ENCODE results near the gene RAI1.

RAI1 gene

DNA sequence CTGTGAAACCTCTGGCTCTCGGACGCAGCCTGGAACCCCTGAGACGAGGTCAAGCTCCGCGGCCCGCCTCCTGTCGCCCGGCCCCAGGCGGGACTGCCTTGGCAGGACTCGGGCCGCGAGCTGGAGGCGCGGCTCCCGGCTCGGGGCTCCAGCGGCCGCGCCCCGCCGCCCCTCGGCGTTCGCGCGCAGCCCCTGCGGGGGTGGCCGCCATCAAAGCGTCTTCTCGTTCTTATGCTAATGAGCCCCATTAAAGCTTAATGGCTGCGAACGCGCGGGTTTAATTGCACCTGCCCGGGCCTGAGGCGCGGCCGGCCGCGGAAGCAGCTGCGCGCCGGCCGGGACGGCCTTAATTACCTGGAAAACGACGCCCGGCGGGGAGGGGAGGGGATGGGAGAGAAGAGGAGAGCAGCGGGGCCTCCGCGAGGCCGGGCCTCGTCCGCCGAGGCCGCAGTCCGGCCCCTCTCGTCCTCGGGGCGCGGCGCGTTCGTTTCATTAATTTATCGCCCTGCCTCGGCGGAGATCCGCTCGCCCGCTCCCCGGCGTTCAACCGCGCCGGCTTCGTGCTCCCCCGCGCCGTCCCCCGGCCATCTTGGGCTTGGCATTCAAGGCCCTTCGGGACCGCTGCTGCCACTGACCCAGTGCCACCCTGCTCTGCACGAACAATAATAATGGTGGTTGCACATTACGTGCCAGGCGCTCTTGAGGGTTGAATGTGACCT, 19.2 kb downstream of the RAI1 start:
- no peak for DNase-seq (ENCODE audit: low read depth)

DNA sequence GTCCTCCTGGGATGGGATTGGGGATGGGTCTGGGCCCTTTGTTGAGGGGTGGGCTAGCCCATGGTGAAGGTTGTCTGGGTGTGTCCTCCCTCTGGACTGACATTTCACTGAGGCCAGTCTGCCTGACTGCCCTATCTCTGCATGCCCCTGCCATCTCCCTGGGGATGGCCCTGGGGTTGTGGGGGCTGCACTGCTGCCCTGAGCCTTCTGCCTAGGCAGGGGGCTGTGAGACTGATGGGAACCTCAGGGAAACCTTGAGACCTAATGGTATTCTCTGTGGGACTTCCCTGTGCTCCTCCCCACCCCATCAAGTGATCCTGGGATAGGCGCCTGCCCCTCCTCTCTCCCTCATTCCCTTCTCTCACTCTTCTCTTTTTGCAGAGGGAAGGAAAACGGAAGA, 19.9 kb downstream of the RAI1 start:
- DNase-seq (ENCODE audit: low read depth), result no peak

DNA sequence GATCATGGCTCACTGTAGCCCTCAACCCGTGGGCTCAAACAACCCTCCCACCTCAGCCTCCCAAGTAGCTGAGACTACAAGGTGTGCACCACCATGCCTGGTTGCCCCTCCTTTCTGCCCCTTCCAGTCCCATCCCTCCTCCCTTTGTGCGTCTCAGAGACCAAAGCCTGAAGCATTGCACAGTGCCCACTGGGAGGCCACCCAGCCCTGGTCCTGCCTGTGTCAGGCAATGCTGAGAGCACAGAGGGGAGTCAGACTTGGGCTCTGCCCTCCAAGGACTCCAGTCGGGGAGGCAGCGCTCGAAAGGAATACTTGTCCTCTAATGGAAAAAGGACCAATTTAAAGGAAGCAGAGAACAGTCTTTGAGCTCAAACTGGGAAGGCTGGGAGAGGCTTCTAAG, 20.4 kb downstream of the RAI1 start:
- no peak for DNase-seq (ENCODE audit: low read depth)

DNA sequence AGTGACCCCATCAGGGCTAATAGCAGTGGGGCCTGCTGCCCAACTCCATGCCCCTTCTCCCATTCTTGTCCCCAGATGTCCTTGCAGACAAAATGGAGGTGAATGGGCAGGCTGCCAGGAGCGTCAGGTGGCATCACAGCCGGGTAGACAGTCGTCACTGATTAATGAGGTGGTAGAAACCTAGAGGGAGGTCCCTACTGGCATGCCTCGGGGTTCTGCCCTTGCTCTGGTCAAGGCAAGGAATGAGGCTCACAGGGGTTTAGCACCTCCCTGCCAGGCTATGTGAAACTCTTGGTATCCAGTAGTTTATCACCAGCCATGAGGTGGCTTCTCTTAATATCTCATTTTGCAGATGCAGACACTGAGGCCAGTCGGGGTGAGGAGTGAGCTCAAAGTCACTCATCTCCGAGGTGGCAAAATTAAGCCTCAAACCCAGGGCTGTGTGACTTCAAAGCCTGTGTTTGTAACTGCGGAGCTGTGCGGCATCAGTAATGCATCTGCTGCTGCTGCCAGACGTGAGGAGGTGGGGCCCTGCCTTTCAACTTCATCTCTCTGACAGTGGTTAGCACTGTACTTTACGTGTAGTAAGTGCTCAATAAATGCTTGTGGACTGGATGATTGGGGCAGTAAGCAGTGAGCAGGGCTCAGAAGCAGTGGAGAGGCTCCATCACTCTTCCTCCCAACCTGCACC, 21.3 kb downstream of the RAI1 start:
- no peak for DNase-seq (ENCODE audit: low read depth)

DNA sequence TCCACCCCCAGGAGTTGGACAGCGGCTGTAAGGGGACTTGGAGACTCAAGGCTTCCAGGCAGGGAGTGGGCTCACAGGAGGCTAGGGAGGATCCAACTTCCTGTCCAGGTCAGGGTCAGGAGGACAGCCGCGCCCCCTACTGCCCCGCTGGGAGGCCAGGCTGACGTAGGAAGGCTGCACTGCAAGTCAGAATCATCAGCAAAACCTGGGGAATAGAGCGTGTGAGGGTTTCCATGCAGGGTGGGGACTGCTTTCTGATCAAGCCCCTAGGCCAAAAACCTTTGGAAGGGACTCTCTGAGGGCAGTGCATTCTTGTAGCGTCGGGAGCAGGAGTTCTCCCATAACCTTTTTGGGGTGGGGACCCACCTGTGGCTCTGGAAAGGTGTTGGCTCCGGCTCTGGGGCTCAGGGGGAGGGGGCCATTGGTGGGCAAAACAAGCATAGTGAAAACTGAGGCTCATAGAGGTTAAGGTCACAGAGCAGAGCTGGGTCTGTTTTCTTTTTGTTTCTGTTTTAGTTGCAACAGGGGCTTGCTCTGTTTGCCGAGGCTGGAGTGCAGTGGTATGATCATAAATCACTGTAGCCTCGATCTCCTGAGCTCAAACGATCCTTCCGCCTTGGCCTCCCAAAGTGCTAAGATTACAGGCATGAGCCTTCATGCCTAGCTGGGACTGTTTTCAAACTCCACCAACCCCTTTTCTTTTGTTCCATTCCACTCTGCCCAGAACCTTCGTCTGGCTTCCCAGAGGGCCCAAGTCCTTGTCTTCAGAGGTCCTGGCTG, 22.1 kb downstream of the RAI1 start:
- no peak for DNase-seq (ENCODE audit: low read depth)

DNA sequence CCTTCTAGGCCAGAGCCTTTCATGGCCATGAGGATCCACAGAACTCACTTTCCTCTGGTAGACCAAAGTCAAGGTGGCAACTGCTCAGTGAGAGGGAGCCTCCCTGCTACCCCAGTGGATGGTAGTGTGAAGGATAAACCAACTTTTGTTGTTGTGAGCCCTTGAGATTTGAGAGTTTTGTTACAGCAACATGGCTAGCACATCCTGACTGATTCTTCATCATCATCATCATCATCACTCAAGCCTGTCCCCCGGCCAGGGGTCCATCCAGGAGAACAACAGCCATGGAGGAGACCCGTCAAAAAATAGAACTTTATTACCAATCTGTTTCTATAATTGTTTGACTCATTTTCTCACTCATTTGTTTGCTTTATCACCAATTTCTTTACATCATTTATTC, 23.7 kb downstream of the RAI1 start:
- no peak for DNase-seq (ENCODE audit: low read depth)

DNA sequence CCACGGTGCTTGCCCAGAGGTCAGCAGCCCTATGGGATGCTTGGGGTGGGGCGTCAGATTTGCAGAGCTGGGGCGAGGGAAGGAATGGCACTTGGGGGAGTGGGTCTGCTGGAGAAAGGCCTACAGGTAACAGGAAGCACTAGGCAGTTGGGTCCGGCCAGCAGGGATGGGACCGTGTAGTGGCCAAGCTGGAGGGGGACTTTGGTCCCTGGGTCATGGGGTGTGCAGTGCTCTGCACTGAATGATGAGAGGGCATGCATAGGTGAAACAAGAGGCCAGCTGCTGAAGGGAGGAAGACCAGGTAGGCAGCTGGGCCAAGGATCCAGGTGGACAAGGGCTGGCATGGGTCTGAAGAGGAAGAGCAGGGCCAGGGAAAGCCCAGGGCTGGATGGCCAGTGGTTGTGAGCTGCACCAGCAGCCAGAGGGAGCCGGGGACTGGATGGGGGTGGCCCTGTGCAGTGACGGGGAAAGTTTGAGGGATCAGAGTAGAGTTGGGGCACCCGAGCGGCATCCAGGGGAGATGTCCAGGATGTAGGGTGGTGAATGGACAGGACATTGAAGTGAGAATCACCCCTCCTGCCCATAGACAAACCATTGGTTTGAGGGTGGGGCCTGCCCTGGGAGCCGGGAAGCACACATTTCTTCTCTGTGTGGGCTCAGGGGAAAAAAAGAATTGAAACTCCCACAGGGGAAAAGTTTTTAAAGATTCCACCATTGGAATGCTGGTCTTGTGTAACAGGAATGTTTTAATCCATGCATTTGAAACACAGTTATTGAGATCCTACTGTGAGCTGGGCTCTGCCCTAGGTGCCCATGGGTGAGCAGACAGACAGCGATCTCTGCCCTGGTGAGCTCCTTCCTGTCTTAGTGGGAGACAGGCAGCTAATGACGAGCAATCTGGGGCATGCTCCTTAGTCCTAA, 25.1 kb downstream of the RAI1 start:
- no peak for DNase-seq (ENCODE audit: low read depth)

DNA sequence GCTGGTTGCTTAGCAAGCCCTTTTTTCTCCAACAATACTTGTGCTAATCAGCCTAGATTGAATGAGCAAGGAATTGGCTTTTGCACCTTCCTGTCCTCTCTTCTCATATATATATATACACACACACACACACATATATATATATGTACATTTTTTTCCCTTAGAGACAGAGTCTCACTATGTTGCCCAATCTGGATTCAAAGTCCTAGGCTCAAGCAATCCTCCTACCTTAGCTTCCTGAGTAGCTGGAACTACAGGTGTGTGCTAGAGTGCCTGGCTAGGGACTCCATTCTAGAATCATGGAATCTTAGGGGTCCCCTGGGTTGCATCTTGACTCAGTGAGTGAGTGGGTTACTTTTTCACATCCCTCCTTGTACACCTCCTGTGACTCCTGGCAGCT, 27.0 kb downstream of the RAI1 start:
- no peak for DNase-seq (ENCODE audit: low read depth)

DNA sequence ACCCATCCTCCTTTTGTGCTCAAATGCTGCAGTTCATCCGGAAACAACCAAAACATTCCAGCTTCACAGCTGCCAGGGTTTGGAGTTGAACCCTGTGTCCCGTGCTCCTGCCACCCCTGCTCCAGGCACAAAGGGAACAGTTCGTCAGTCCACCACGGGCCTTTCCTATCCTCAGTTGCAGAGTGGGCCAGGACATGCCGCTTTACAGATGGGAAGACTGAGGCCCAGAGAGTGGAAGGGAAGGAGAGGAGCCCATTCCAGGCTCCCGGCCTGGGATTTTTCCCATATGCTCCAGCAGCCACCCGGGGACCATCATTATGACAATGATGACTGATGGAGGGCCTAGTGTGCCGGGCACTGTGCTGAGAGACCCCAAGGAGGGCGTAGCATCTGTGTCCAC, 27.6 kb downstream of the RAI1 start:
- DNase-seq (ENCODE audit: low read depth), result no peak

DNA sequence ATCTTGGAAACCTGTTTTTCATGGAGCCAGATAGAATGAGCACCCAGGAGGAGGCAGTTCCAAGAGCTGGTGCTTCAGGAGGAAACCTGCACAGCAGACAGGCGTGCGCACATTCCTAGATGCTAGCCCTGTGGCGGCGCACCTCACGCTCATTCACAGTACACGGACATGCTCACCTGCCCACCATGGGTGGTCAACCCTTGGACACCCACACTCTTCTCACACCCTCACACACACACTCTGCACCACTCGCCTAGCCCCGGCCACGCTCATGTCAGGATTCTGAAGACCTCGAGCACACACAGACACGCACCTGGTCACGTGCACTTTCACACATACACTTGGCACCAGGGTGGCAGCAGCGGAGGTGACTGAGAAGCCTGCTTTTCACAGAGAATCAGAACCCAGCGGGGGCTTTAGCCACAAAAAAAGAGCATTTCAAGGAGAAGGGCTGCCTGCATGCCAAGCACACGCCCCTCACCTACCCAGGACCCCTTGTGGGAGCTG, 28.6 kb downstream of the RAI1 start:
- no peak for DNase-seq (ENCODE audit: low read depth)

DNA sequence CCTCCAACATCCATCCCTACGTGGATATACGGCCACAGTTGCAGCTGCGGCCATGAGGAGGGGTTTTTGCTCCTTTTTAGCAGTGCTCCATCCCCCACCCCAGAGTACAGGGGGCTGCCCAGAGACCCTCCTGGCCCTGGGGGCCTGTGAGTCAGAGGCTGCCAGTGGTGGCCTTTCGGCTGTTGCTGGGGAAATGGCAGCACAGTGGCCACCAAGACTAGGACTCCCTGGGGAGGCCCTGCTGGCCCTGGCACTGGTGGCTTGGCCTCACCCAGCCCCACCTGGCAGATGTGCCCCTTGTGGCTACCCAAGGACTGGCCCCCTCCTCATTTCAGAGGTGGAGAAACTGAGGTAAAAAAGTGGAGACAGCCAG, 29.1 kb downstream of the RAI1 start:
- no peak for DNase-seq (ENCODE audit: low read depth)

DNA sequence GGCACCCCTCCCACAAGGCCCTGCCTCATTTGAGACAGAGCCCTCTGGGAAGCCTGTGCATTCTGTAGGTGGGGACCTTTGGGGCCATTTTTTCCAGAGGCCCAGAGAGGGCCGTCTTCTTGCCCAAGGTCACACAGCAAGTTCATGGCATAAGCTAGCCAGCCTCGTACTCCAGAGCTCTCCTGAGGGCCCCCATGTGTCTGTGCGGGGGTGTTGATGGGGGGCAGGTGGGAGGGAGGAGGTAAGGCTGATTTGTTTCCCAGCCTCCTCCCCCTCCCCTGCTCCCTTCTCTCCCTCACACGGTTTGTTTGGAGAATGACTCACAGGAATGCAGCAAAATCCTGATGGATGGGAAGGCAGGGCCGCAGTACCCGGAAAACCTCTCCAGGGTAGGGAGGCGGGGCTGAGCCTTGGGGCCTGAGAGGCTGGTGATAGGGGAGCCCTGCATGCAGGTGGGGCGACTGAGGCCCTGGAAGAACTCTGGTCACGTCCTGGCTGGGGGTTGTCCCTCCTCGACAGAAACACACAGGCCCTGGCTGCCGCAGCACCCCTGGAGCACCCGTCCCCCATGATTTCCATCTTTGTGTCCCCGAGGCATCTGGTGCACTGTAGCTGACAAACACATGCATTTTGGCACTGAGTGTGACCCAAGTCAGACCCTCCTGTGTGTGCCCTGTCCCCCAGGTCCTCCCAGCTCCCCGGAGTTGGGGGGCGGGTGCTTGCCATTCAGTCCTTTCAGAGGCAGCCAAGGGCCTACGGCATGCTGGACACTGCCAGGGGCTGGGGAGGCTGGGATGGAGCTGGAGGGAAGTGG, 29.7 kb downstream of the RAI1 start:
- peak; percentile 59 for DNase-seq (ENCODE audit: low read depth)

DNA sequence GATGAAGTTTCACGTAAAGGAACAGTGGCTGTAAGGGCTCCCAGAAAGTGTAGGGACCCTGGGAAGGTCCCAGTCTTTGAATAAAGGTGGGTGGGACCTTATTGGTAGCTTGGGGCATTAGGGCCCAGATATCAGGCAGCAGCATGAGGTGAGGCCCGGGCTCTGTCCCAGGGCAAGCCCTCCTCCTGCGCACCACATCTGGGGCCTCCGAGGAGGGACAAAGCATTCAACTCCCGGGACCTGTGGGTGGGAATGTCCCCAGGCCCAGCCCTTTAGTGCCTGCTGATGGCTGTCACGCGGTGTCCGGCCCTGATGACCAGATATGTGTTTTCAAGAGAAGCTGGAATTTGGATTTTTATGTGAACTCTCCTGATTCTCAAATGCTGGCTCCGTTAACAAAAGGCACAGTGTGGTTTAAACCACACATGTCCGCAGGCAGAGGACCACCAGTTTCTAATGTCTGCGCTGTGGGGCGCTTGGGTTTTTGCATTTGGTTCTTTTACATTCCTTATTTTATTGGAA, 30.4 kb downstream of the RAI1 start:
- DNase-seq (ENCODE audit: low read depth), result no peak

DNA sequence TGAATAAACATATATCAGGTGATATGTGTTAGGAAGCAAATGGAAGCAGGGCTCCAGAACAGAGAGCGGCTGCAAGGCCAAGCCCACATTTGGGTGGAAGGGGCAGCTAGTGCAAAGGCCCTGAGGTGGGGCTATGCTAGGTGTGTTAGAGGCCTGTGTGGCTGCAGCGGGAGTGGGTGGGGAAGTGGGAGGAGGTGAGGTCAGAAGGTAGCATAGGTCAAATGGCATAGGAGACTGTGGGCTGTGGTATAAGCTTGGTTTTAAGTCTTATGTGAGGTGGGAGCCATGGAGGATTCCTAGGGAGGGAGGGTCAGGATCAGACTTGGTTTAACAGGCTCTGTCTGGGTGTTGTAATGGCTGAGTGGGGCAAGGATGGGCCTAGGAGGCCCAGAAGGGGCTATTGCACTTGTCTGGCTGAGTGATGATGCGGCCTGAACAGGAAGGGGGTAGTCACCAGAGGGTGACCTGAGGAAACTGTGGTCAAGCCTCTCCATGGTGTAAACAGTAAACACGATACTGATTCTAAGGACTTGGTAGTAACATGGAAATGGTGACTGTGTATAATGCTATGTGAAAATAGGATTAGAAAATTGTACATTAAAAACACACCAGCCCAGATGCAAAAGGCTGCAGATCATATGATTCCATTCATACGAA, 31.1 kb downstream of the RAI1 start:
- peak; percentile 82 for DNase-seq (ENCODE audit: low read depth)

DNA sequence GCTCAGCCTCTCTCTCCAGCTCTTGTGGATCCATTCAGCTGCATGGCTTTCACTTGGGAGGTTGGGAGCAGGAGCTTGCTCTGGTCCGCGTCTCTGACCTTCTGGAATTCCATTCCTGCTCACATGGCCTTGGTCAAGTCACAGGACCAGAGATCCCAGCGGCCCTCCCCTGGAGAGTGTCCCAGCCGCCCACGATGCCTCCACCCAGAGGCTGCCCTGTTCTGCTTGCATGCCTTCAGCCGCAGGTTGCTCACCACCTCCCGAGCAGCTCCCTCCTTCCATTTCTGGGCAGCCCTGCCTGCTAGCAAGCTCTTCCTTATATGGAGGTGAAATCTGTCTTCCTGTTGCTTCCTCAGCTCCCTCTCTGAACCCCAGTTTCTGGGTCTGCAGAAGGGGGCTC, 32.6 kb downstream of the RAI1 start:
- DNase-seq (ENCODE audit: low read depth), result no peak

DNA sequence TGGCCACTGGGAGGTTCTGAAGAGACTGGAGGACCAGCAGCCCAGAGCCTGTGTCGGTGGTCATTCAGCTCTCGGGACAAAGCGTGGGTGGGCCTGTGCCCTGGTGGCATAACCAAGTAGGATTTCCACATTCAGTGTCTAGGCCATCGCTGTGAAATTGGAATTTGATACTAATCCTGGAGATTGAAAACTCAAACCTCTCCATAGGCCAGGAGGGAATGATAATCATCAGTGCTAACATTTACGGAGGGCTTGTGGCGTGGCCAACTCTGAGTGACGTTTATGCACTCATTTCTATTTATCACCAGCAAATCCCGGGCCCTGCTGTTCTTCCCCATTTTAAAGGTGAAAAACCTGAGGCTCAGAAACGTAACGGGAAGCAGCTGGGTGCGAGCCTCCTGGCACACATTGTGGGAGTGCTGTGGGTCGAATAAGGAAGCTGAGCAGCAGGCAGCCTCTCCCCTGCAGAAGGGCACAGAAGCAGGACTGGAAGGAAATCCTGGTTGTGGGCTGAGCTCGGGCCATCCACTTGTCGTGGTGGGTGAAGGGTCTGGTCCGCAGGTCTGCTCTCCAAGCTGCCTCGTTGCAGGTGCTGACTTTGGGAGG, 33.1 kb downstream of the RAI1 start:
- no peak for DNase-seq (ENCODE audit: low read depth)

DNA sequence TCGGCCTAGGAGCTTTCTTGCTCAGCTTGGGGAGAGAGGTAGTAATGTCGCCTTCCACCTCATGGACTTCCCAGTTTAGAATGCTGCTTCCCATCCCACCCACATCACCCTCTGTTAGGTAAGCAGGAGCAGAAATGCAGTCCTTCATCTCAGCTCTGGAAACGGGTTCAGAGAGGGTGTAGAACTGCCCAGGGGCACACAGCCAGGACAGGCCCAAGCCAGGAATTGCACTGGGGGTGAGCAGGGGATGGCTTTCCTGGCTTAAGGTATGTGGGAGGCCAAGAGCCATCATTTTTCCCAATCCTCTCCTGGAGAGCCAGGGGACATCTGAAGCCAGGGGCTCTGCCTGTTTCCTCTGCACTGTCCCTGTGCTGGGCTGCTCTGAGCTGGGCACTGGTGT, 33.6 kb downstream of the RAI1 start:
- no peak for DNase-seq (ENCODE audit: low read depth)

DNA sequence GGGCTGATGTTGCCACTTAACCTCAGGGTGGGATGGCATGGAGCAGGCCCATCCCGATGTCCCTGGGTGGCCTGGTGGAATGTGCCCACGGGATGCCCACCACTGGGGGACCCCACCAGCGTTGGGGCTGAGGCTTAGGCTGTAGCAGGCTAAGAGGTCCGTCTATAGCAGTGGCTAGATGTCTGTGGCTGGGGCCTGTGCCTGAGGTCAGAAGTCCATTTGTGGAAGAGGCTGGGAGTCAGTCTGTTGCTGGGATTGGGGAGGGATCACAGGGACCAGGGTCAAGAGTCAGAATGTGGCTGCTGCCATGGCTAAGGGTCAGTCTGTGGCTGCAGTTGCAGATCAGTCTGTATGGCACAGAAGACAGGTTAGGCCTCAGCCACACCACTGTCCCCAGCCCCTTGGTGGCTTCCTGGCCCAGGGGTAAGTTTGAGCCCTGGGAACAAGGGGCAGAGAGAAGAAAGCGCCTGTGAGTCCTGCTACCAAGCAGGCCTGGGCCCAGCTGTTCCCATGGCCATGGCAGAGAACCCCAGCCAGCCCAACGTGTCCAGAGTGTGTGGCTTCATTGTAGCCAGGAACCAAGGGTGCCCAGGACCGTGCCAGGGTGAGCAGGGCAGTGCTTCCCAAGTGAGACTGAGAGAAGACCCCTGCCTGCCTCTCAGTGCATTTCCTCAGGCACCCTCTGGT, 35.7 kb downstream of the RAI1 start:
- DNase-seq (ENCODE audit: low read depth), result no peak

DNA sequence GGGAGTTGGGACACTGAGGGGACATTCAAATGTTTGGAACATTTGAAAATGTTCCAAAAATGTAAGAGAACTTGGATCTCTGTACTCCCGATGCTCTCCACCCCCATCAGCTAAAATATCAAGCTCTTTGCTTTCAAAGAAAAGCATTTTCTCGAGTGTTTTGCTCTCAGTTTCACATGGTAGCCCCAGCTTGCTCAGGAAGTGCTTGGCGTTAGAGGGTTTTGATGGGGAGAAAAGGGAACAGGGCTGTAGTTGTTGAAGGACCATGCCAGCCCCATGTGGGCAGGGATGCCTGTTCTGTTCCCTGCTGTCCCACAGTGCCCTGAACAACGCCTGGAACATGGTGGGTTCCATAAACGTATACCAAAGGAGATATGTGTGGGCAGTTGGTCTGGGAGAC, 37.0 kb downstream of the RAI1 start:
- DNase-seq (ENCODE audit: low read depth), result no peak

Data from fibroblast of gingiva (primary cell).